Vagina (tissue), 2 donors: ENCODE data around the gene ERH.

ENCODE experiments used
- POLR2AphosphoS5 ChIP-seq, 2 donors: sonication (generic); formaldehyde crosslinking; IDR thresholded peaks; one replicate each; pipeline ENCODE4 v1.9.0; 2017; ENCODE audit warnings: antibody characterized with exemption in 2 of 2, mild to moderate bottlenecking in 2 of 2, low read depth in 1 of 2; ENCODE audit not compliant: insufficient read depth in 1 of 2
- TF ChIP-seq, protein P1 (sequence below), 3 experiments: fragments of 450-650 bp in 2 of 3; fragments of 200-600 bp in 1 of 3; sonication (generic) in 1 of 3; IDR thresholded peaks; one replicate each; pipeline ENCODE4 v1.5.1; 2017 to 2019; ENCODE audit warnings: antibody characterized with exemption in 3 of 3, mild to moderate bottlenecking in 2 of 3, moderate library complexity in 2 of 3

DNA sequence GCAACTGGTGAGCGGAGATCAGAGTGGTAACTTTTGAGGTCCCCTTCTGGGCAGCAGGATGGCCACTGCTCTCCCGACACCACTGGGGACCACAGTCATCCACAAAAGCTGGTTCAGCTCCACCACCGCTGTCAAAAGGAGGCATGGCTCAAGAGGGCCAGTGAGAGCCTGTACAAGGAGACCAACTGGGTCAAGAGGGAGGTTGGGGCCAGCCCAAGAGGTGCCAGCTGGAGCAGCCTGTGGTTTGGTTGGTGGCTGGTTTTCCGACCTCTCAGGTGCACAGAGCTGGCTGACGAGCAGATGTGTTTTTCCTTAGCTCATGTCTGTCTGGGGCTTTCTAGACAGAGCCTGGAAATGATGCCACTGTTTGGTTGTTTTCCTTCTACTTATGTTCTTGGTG is 60.1 kb downstream of the ERH start:
- TF ChIP-seq POLR2AphosphoS5 (IDR thresholded peaks at IDR 0.05; ENCODE audit: insufficient read depth in 1 of 2, low read depth in 1 of 2): no peak
- TF ChIP-seq, protein P1, sequence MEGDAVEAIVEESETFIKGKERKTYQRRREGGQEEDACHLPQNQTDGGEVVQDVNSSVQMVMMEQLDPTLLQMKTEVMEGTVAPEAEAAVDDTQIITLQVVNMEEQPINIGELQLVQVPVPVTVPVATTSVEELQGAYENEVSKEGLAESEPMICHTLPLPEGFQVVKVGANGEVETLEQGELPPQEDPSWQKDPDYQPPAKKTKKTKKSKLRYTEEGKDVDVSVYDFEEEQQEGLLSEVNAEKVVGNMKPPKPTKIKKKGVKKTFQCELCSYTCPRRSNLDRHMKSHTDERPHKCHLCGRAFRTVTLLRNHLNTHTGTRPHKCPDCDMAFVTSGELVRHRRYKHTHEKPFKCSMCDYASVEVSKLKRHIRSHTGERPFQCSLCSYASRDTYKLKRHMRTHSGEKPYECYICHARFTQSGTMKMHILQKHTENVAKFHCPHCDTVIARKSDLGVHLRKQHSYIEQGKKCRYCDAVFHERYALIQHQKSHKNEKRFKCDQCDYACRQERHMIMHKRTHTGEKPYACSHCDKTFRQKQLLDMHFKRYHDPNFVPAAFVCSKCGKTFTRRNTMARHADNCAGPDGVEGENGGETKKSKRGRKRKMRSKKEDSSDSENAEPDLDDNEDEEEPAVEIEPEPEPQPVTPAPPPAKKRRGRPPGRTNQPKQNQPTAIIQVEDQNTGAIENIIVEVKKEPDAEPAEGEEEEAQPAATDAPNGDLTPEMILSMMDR (IDR thresholded peaks at IDR 0.05): no peak
